ENCODE measurements around the gene CRIP3.

DNA sequence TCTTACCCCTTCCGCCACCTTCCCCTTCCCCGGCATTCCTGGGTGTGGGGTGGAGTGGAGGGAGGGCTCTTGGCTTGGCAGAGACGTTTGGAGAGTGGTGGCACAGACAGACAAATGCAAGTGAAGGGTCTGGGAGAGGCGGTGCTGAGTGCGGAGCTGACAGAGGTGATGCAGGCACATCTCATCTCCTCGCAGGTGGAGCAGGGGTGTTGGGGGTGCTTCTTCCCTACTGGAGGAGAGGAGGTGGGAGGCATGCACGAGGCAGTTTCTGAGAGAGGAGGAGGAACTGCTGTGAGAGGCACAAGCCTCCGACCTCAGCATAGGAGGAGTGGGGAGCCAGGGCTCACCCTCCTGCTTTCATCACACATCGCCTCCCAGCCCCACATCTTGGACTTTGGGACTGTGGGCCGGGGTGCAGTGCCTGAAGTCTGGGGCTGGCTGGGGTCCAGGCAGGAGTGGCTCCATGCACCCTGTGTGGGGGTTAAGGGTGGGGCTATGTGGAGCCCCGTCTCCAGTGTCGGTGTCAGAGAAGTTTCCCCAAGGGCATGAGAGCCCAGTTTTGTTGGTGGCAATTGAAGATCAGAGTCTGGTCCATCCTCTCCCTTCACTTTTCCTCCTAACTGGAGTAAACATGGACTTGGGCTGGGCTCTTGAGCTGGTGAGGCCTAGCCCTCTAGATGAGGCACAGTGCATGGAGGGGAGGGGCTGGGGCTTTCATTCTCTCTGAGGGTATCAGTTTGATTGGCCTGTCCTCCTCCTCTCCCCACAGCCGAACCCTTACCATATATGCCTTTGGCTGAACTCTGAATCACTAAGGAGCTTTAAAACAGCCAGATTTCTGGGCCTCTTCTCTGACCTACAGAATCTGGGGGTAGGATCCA lies 30.7 kb downstream of the CRIP3 start:
- no peak for TF ChIP-seq POLR2A (IDR thresholded peaks at IDR 0.05)
- TF ChIP-seq, protein P1, sequence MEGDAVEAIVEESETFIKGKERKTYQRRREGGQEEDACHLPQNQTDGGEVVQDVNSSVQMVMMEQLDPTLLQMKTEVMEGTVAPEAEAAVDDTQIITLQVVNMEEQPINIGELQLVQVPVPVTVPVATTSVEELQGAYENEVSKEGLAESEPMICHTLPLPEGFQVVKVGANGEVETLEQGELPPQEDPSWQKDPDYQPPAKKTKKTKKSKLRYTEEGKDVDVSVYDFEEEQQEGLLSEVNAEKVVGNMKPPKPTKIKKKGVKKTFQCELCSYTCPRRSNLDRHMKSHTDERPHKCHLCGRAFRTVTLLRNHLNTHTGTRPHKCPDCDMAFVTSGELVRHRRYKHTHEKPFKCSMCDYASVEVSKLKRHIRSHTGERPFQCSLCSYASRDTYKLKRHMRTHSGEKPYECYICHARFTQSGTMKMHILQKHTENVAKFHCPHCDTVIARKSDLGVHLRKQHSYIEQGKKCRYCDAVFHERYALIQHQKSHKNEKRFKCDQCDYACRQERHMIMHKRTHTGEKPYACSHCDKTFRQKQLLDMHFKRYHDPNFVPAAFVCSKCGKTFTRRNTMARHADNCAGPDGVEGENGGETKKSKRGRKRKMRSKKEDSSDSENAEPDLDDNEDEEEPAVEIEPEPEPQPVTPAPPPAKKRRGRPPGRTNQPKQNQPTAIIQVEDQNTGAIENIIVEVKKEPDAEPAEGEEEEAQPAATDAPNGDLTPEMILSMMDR (IDR thresholded peaks at IDR 0.05), result no peak
